Mucosa of gallbladder (tissue), 1 donor: Measurements from ENCODE around the gene HS2ST1. TPM values are rescaled to one million over a fixed set of nuclear protein-coding genes. Genes with fewer than 3 reads are reported as not detected.

Experiments
- DNase-seq: peaks from one replicate; pipeline ENCODE4 v3.0.0-alpha.2; 2020; ENCODE audit warnings: low spot score
- total RNA-seq: library from RNA; stranded (reverse); gene quantifications from one replicate; pipeline ENCODE4 v1.2.1, GENCODE V29; 2021
- donor health status: DM: no; HTN: no; CAD: no.

Gene HS2ST1
- total RNA-seq, 1 donor from 2014 or later = 22.3 TPM

- no peak for DNase-seq
Measured at GRCh38 chr1:87108814-87109411, 194.5 kb downstream of the HS2ST1 start.

GRCh38 chr1:87111659-87112371, 197.4 kb downstream of the HS2ST1 start:
- no peak for DNase-seq

- DNase-seq = no peak
Measured at GRCh38 chr1:87113313-87113712, 198.9 kb downstream of the HS2ST1 start.

DNA sequence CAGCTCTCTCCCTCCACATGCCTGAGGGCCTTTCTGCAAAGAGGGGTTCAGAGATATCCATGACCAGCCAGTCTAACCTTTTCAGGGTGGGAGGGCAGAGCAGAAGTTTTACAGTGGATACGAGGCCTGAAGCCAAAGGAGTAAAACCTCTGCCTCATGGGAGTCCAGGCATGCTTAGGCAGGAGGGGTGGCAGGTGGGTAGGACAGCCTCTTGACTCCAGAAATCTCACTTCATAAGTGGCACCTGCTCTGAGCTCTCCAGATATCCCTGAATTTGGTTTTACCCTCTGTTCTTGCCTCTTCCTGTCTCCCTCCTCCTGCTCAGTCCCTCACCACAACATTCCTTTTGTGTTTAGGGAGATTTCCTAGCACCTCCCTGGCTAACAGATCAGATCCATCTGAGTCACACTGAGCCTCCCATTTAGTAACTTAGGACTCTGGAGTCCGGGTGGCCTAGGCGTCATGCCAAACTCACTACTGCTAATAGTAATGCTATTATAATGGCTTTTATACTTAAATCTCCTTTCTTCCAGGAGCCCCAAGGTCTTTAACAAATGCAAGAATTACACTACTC, 201.0 kb downstream of the HS2ST1 start:
- DNase-seq = peak; percentile 9

GRCh38 chr1:87115891-87116290, 201.5 kb downstream of the HS2ST1 start:
- DNase-seq = no peak

GRCh38 chr1:87117761-87118368, 203.4 kb downstream of the HS2ST1 start:
- DNase-seq = no peak

DNA sequence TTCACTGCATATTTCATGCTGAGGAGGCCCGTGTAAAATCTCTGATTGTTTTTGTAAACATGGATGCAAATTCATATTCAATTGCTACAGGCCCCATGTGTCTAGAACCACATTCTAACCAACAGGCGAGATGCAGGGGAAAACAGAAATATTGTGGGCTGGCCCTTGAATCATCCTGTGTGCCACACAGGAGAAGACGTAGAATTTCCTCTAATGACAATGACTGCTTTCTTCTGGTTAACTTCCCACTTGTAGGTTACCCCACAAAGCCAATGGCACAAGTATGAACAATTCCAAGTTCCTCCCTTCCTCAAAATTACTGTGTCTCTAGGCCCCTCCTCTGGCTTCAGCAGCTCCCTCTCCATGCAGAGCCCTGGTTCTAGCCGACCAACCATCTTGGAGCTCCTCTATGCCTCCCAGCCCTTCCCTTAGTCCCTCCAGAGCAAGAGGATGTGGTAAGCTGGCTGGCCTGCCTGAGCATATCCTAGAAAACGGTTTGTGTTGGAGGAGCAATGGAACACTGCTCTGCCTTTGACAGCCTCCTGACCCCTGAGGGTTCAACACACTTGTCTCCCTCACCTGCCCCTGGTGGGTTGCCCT, 205.2 kb downstream of the HS2ST1 start:
- DNase-seq = no peak

GRCh38 chr1:87120779-87121178, 206.3 kb downstream of the HS2ST1 start:
- DNase-seq = no peak

GRCh38 chr1:87121711-87122163, 207.3 kb downstream of the HS2ST1 start:
- DNase-seq = no peak

DNA sequence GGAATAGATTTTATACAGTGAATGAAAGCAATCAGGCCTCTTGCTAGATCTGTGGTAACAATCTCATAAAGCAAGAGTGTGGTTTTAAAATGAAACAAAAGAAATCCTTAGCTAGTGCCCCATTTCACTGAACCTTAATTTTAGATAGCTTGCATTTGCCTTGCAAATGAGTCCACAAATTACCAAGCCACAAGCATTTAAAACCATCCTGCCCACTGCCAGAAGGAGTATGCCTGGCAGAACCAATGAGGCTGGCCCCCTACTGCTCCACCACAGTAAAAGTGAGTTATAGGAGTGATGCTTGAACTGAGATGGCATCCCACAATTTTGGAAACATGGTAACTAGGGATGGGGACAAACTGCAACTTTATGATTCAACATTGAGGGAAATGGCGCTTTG, 207.8 kb downstream of the HS2ST1 start:
- no peak for DNase-seq

DNA sequence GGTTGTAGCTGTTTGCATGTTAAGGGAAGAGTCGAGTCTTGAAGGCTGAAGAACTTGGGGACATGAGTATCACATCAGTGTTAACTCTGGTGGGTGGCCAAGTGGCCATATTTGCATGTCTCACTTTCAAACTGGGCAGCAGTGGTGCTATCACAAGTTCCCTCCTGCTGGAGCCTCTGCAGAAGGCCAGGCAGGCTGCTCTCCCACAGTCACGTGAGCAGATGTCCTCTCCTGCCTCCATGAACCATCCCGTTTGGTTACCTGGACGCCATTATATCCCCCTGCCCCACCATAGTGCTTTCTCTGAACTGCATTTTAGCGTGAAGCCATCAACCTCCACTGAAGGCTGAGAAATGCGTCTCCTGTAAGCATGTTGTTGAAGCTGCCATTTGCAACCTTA, 209.2 kb downstream of the HS2ST1 start:
- DNase-seq = no peak

DNA sequence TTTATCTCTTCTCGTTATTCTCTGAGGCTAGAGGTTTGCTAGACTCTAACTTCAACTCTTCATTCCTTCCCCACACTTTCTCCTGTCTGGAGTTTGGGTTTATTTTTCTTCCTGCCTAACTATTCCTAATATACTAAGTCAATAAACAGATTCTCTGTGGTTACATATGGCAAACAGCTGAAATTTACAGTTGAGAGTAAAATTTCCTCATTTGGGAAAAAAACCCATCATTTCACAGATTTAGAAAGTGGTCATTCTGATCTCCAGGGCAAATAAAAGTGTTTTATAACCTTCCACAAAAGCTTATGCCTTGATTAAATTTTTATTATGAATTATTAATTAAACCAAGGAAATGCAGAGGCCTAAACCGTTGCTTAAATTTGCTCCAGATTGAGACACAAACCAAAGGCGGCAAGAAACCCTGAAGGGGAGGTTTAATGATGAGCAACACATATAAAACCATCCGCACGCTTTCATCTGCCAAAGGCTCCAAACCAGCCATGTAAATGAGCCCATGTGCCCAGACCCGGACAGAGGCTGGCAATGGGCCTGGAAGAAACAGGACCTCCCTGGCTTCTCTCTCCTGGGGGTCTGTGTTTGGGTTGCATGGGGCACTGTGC, 212.6 kb downstream of the HS2ST1 start:
- no peak for DNase-seq

DNA sequence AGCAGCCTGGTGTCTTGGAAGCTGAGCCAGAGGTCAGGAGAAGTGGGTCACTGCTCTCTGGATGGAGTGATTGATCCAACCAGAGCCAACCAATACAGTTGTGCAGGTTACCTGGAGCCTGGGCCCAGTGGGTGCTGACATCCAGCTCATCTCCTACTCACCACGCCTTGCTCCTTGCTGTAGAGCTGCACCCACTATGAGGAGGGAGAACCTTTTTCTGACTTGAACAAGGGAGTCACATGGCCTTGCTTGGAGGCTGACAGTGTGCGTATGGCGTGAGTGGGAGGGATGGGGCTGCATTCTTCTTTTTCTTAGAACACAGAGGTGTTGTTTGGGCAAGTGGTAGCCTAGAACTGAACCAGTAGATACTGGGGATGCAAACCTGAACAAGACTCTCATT, 213.1 kb downstream of the HS2ST1 start:
- DNase-seq = no peak

DNA sequence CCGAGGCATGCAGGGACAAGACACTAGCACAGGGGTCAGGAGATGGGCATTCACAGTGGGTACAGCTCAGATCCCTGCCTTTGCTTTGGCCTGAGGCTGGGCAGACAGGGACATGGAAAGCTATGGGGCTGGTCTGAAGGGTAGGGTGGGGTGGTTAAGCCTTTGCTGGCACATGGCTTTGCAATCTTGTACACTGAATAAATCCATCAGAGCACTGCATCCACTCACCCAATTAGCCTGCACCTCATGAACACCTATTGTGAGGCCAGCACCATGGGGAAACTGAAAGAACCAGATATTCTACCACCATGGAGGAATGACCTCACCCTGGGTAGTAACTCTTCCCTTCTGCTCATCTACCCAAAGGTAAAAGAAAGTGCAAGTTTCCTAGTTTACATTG, 214.6 kb downstream of the HS2ST1 start:
- DNase-seq = no peak

DNA sequence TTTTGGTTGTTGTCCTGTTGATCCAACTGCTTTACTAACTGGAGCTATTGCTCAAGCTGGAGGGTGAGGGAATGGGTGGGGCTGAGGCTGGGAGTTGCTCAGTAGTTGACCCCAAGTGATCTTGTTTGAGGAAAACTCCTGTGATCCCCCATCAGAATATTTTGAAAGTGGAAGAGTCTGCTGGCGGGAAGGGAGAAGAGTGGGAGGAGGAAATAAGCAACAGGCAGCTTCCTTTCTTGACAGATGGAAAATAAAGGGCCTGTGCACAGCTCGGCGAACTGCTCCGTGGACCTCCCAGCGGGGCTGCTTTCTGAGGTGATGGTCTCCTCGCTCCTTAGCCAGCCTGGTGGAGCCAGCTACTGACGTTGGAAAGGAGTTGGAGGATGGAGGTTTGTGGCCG, 215.2 kb downstream of the HS2ST1 start:
- DNase-seq = no peak

GRCh38 chr1:87130438-87130837, 216.0 kb downstream of the HS2ST1 start:
- no peak for DNase-seq

GRCh38 chr1:87131809-87132283, 217.4 kb downstream of the HS2ST1 start:
- DNase-seq = peak; percentile 79

GRCh38 chr1:87132284-87132870, 217.9 kb downstream of the HS2ST1 start:
- DNase-seq = no peak

- DNase-seq = no peak
Measured at GRCh38 chr1:87134061-87134460, 219.6 kb downstream of the HS2ST1 start.

DNA sequence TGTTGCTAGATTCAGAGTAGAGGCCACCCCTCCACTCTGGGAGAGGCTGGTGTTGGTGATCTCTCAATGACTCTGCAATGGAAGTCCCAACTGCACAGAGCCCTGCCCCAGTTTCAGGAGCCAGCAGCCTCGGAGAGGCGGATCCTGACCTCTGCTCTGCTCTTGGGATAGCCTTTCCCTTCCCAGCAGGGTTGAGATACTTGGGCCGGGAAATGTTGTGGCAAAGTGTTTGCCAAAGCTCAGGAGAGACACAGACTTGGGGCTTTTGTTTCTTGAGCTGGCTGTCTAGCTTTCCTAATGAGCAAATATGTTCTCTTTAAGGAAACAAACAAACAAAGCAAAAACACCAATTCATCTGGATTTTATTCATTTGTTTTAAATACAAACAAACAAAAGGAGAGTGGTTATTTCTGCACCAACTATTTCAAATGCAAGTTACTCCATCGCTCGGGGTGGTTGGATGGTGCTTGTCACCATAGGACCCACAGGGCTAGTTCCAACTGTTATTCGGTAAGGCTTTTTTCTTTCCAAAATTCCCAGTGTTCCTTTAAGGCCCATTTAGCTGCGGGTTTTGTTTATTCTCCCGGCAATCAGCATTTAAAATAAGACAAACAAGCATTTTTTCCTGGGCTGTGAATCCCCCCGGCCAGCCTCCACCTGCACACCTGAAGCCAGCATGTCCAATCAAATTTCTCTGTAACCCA, 220.3 kb downstream of the HS2ST1 start:
- DNase-seq = no peak

DNA sequence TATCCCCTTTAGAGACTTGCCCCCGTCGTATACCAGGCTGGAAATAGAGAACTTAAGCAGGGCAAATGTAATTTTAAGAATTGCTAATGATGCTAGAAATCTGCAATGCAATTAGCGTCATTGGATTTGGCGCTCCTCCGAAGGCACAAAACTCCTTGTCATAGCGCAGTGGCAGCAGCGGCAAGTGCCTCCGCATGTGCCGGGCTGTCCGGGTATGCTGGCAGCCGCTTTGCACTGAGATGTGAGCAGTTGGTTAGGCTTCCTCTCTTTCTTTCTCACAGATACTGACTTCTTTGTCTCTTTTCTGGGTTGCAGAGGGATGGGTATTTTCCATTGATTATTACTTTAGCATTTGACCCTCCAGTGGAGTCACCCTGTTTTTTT, 220.9 kb downstream of the HS2ST1 start:
- DNase-seq = no peak
